SW 1271 (cell line): ENCODE measurements around the gene C1orf105.
"Not testable (repeated sequence)": the region's sequence is repeated elsewhere in the genome, so short reads cannot be mapped to it uniquely, and the experiment has no call there.

Experiments
- DNase-seq, 2 experiments: peaks; one replicate each; lab custom pipeline; 2025; lab: John Stamatoyannopoulos, UW

The C1orf105 gene, protein sequence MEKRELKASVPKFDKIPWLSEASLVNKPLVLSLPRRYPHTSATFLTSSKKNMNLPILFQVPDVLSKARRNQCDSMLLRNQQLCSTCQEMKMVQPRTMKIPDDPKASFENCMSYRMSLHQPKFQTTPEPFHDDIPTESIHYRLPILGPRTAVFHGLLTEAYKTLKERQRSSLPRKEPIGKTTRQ

DNA sequence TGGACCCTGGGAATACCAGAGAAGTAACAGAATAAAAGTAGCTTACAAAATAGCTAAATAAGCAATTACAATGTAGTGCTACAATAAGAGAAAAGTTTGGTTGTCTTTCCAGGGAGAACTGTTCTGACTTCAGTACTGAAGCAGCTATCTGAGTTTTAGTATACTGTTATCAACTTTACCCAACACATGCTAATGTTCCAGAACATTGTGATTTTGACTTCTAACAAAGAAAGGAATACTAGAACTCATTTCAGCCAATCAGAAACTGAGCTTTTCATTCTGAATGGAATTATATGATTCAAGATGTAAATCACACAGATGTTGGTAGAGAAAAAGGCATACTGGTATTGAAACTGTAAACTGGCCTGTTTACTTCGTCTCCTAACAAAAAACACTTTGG is at the start of gene C1orf105:
Gene C1orf105, plus strand, starts transcription at position 301 of the 400 bp plus-strand sequence. CDS start 201 bp downstream, outside the sequence.
- DNase-seq: no peak

- not testable (repeated sequence) for DNase-seq
Measured at GRCh38 chr1:172371646-172372045, 48.8 kb upstream of the C1orf105 start.

DNA sequence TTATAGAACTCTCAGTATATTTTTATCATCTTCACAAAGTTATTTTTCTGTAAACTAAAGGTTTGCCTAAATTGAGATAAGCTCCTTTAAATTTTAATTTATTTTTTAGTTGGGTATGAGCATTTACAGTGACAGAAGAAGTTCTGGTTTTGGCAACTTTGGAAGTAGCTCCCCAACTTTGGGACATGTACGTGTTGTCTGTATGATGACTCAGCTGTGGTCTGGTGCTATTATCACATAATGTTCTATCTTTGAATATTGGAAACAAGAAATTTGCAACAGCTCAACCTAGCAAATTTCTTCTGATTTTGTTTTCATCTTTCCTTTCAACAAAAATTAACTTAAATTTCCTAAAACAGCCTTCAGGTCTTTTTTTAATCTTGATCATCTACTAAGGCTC is 46.6 kb upstream of the C1orf105 start:
- DNase-seq: no peak

- DNase-seq: no peak
Measured at GRCh38 chr1:172375211-172375631, 45.3 kb upstream of the C1orf105 start.

GRCh38 chr1:172376431-172376830 is 44.1 kb upstream of the C1orf105 start:
- DNase-seq: no peak

GRCh38 chr1:172377565-172377964 is 42.9 kb upstream of the C1orf105 start:
- DNase-seq: no peak

GRCh38 chr1:172378109-172378760 is 42.2 kb upstream of the C1orf105 start:
- no peak for DNase-seq

GRCh38 chr1:172380441-172381244 is 39.8 kb upstream of the C1orf105 start:
- peak in 1 of 2 experiments; percentile 29 for DNase-seq

GRCh38 chr1:172381946-172382345 is 38.5 kb upstream of the C1orf105 start:
- DNase-seq: no peak

DNA sequence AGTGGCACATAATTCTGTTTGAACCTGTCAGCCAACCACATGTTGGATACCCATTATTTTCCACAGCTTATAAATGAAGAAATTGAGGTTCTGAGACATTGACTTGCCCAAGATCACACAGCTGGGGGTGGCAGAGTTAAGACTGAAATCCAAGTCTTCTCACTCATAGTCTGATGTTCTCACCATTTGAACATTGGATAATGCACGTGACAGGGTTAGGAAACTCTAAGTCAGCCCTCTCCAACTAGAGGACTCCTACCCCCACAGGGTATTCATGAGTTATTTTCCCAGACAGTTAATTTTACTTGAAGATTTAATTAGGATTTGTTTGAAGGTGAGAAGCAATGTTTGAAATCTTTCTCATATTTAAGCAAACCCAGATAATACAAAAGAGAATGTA is 38.1 kb upstream of the C1orf105 start:
- no peak for DNase-seq

- DNase-seq: no peak
Measured at GRCh38 chr1:172382990-172383389, 37.5 kb upstream of the C1orf105 start.

GRCh38 chr1:172383536-172383935 is 36.9 kb upstream of the C1orf105 start:
- no peak for DNase-seq

DNA sequence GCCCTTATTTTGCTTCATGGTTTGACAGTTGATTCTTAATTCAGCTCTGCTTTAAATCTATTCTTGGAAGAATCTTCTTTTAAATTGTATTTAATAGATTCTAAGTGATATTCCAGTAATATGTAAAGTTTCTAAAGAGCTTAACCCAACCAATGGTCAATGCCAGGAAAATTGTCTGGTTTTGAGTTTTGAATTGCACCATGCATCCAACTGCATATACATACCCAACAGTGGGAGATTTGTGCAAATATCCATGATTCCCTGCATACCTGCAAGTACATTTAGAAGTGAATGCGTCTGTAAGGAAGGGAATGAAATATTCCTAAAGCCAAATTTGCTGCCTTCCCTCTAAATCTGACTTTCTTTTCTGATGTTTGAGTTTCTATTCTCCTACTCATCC is 35.8 kb upstream of the C1orf105 start:
- no peak for DNase-seq

DNA sequence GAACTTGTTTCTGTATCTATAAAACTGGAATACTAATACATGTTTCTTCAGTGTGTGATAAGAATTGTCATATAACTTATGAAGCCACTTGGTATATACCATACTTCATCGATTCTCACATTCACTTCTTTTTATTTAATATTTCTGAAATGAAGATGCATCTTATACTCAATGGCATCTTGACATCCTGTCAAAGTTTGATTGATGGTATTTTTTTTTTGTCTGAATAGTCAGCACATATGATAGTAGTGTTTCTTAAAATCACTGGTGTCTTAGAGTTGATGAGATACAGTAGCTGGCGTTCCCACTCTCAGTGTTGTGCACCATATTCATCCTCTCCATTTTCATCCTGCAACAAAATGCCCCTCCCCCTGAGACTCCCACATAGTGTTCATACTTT is 34.4 kb upstream of the C1orf105 start:
- DNase-seq: no peak

DNA sequence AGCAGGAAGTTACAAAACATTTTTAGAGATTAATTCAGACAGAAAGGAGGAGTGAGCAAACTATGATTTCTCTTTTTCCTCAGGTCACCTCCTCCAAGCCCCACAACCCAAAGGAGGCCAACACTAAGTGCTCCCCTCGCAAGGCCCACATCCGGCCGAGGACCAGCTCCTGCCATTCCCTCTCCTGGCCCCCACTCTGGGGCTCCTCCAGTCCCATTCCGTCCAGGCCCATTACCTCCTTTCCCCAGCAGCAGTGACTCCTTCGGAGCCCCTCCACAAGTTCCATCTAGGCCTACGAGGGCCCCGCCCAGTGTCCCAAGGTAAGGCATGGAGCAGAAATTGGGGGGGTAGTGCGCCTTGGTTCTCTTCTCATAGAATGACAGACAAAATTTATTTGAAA is 32.0 kb upstream of the C1orf105 start:
- no peak for DNase-seq

DNA sequence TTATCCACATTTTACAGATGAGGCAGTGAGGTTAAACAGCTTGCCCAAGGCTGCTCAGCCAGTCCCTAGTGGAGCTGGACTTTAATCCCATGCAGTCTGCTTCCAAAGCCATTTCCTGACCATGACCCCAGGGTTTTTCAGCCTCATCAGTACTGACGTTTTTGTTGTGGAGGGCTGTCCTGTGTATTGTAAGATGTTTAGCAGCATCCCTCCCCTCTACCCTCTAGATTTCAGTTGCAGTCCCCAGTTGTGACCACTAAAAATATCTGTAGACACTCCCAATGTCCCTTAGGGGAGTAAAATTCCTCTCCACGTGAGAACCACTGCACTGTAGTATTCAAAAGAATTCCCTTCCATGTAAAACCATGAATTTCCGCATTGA is 30.2 kb upstream of the C1orf105 start:
- no peak for DNase-seq

GRCh38 chr1:172390683-172391551 is 29.6 kb upstream of the C1orf105 start:
- DNase-seq: no peak

- no peak for DNase-seq
Measured at GRCh38 chr1:172391976-172392375, 28.5 kb upstream of the C1orf105 start.

DNA sequence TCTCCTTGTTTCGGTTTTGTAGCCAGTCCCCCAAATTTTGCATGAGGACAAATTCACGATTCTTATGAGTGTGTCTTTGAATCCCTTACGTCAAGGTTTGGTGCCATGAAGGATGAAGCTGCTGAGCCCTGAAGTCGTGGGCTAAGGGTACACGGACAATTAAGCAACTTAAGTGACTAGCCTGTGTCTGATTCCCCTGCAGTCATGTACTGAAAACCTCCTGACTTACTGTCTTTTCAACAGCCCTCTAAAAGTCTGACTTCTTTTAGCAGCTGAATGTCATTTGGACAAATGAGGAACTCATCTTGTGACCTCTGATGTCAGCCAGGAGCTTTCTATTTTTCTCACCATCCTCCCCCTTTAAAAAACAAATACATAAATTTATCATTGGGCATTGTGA is 27.1 kb upstream of the C1orf105 start:
- no peak for DNase-seq

GRCh38 chr1:172394141-172394751 is 26.2 kb upstream of the C1orf105 start:
- DNase-seq: no peak

DNA sequence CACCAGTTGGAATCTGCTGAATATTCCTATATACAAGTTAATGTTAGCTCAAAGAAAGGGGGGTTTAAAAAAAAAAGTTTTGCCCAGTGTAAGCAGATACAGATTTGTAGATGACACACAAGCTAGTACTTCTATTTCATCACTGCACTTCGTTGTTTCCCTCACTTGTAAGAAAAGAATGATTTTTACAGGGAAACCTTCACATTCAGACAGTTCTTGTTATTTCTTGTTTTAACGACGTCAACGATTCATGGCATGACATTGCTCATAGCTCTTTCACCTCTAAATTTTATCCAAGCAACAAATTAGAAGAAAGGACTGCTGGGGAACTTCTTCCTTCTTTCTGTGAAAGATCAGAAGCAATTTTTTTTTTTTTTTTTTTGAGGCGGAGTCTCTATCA is 25.7 kb upstream of the C1orf105 start:
- DNase-seq: no peak

GRCh38 chr1:172395576-172395975 is 24.9 kb upstream of the C1orf105 start:
- no peak for DNase-seq
